Smooth muscle cell (in vitro differentiated cells): ENCODE results near the gene PC. TPM values are rescaled to one million over a fixed set of nuclear protein-coding genes. Genes with fewer than 3 reads are reported as not detected.

Experiments
- DNase-seq: peaks from one replicate; lab custom pipeline; 2025; ENCODE audit not compliant: unreplicated experiment; lab: John Stamatoyannopoulos, UW
- H2AFZ ChIP-seq: fragments of 200-600 bp; sonication (generic); 2 replicates; pipeline ENCODE4 v1.6.0; 2016; ENCODE audit warnings: antibody characterized with exemption, low read depth, mild to moderate bottlenecking
- H3F3A ChIP-seq: fragments of 200-600 bp; sonication (generic); 2 replicates; pipeline ENCODE4 v1.6.0; 2017; ENCODE audit warnings: antibody characterized with exemption, low read depth
- H3K27ac ChIP-seq: fragments of 200-600 bp; sonication (generic); 2 replicates; pipeline ENCODE4 v1.5.1; 2016; ENCODE audit warnings: low read depth, mild to moderate bottlenecking
- H3K27me3 ChIP-seq: fragments of 200-600 bp; sonication (generic); 2 replicates; pipeline ENCODE4 v1.6.1; 2016; ENCODE audit warnings: low read depth, mild to moderate bottlenecking
- H3K36me3 ChIP-seq: fragments of 200-600 bp; sonication (generic); 2 replicates; pipeline ENCODE4 v1.5.1; 2016; ENCODE audit warnings: low read depth
- H3K4me1 ChIP-seq: fragments of 200-600 bp; sonication (generic); 2 replicates; pipeline ENCODE4 v1.5.1; 2016; ENCODE audit warnings: low read depth
- H3K4me2 ChIP-seq: fragments of 200-600 bp; sonication (generic); 2 replicates; pipeline ENCODE4 v1.6.0; 2016; ENCODE audit warnings: mild to moderate bottlenecking
- H3K4me3 ChIP-seq: fragments of 200-600 bp; sonication (generic); 2 replicates; pipeline ENCODE4 v1.5.1; 2016; ENCODE audit warnings: mild to moderate bottlenecking
- H3K79me2 ChIP-seq: fragments of 200-600 bp; sonication (generic); 2 replicates; pipeline ENCODE4 v1.6.0; 2016; ENCODE audit warnings: low read depth, mild to moderate bottlenecking
- H3K9ac ChIP-seq: fragments of 200-600 bp; sonication (generic); 2 replicates; pipeline ENCODE4 v1.6.0; 2016; ENCODE audit warnings: low read depth
- H3K9me3 ChIP-seq: fragments of 200-600 bp; sonication (generic); replicated peaks from 2 replicates; pipeline ENCODE4 v1.5.1; 2016; ENCODE audit warnings: low read depth
- H4K20me1 ChIP-seq: fragments of 200-600 bp; sonication (generic); 2 replicates; pipeline ENCODE4 v1.6.0; 2016; ENCODE audit warnings: low read depth
- CTCF ChIP-seq: fragments of 200-600 bp; sonication (generic); IDR thresholded peaks from 2 replicates; pipeline ENCODE4 v1.5.1; 2017; ENCODE audit warnings: borderline replicate concordance, mild to moderate bottlenecking, antibody characterized with exemption; ENCODE audit not compliant: insufficient read depth, poor library complexity, severe bottlenecking
- WGBS: methylation state at CpG from one replicate; pipeline ENCODE4 v1.1.7; 2016; ENCODE audit warnings: low lambda C conversion rate; 5-methylcytosine and 5-hydroxymethylcytosine counted together
- polyA plus RNA-seq: library from polyadenylated mRNA; unstranded; fragments of >200 nt; fragmentation: Nextera tagmentation; extraction: Ambion mirVana; gene quantifications from 2 replicates; pipeline ENCODE4 v1.2.1, GENCODE V29; 2016
- total RNA-seq: library from RNA; depleted of rRNA; stranded (reverse); fragments of >200 nt; gene quantifications from 2 replicates; pipeline ENCODE4 v1.2.3, GENCODE V29; 2014

PC gene
- total and polyA plus RNA-seq, 2 experiments from 2014 or later: 11.8 to 36.1 TPM

- no peak for DNase-seq
- Histone ChIP-seq H3K4me2 (no peak overlapping the region), H3K27ac (no peak overlapping the region)
These were observed 49.0 kb downstream of the PC start for GRCh38 chr11:66909181-66909580.

GRCh38 chr11:66907751-66908630, 50.2 kb downstream of the PC start:
- WGBS: 73% methylated on average over 9 of the region's 9 CpGs
- H3K79me2 ChIP-seq: no peaks in the 10 kb centered on the region
- H4K20me1 ChIP-seq: no peaks in the 10 kb centered on the region
- TF ChIP-seq CTCF: no peak
- no peaks in the 10 kb centered on the region for H3K36me3 ChIP-seq
- H3K4me1 ChIP-seq: peaks cover 14% of the 10 kb centered on the region
- H3K9me3 ChIP-seq: no peaks in the 10 kb centered on the region
- no peak overlapping the region for H2AFZ ChIP-seq
- no peak overlapping the region for H3K9ac ChIP-seq
- H3K27me3 ChIP-seq: no peaks in the 10 kb centered on the region
- DNase-seq: no peak
- no peak overlapping the region for H3K4me2 ChIP-seq
- no peak overlapping the region for H3K4me3 ChIP-seq
- no peaks in the 10 kb centered on the region for H3F3A ChIP-seq
- no peak overlapping the region for H3K27ac ChIP-seq

More at GRCh38 chr11:66909181-66909580, 49.0 kb downstream of the PC start:
- Histone ChIP-seq H3K4me1 (peaks cover 14% of the 10 kb centered on the region), H3K27me3 (no peaks in the 10 kb centered on the region), H2AFZ (no peak overlapping the region), H3K9ac (no peak overlapping the region), H3K79me2 (no peaks in the 10 kb centered on the region), H3F3A (no peaks in the 10 kb centered on the region), H3K36me3 (no peaks in the 10 kb centered on the region), H4K20me1 (no peaks in the 10 kb centered on the region), H3K4me3 (no peak overlapping the region), H3K9me3 (no peaks in the 10 kb centered on the region)
- no peak for TF ChIP-seq CTCF
- WGBS: 93% methylated on average over 8 of the region's 8 CpGs

- H3K27ac ChIP-seq: no peak overlapping the region
- H3K36me3 ChIP-seq: no peaks in the 10 kb centered on the region
- no peaks in the 10 kb centered on the region for H4K20me1 ChIP-seq
- no peak overlapping the region for H2AFZ ChIP-seq
- no peak overlapping the region for H3K4me3 ChIP-seq
- no peaks in the 10 kb centered on the region for H3K27me3 ChIP-seq
- no peak for TF ChIP-seq CTCF
- DNase-seq: no peak
- H3K4me2 ChIP-seq: no peak overlapping the region
- H3K9me3 ChIP-seq: no peaks in the 10 kb centered on the region
- no peaks in the 10 kb centered on the region for H3K79me2 ChIP-seq
- WGBS: 68% methylated on average over 14 of the region's 14 CpGs
- H3K9ac ChIP-seq: no peak overlapping the region
- peaks cover 5% of the 10 kb centered on the region for H3K4me1 ChIP-seq
- H3F3A ChIP-seq: no peaks in the 10 kb centered on the region
These were observed 52.0 kb downstream of the PC start for GRCh38 chr11:66906061-66906733.
